SK-N-SH (cell line): ENCODE data around the gene LSS. TPM values are rescaled to one million over a fixed set of nuclear protein-coding genes. Genes with fewer than 3 reads are reported as not detected.

Source experiments
- CTCF ChIA-PET: fragments of 300-600, 350-600 bp; formaldehyde crosslinking; extraction: SDS; loops from one replicate; lab custom pipeline; 2021; lab: Yijun Ruan, JAX
- POLR2A ChIA-PET: fragments of 350-600 bp; sonication (Branson Sonifier 250); formaldehyde crosslinking; extraction: SDS; loops from one replicate; lab custom pipeline; 2020; ENCODE audit warnings: antibody characterized with exemption, inconsistent platforms; lab: Yijun Ruan, JAX
- DNase-seq: peaks from one replicate; pipeline ENCODE4 v3.0.0; 2012
- H2AFZ ChIP-seq: fragments of 200-600 bp; sonication (generic); 2 replicates; pipeline ENCODE4 v1.8.1; 2016; ENCODE audit warnings: antibody characterized with exemption, mild to moderate bottlenecking, low read depth
- H3F3A ChIP-seq: fragments of 200-600 bp; sonication (generic); replicated peaks from 2 replicates; pipeline ENCODE3; 2016; ENCODE audit warnings: antibody characterized with exemption, mild to moderate bottlenecking; ENCODE audit not compliant: insufficient read depth
- H3K27ac ChIP-seq, 2 experiments: fragments of 200-500 bp in 1 of 2; fragments of 200-600 bp in 1 of 2; sonication (Bioruptor generic) in 1 of 2; sonication (generic), shearing (Covaris generic) in 1 of 2; 2 replicates each; pipeline versions ENCODE4 v1.5.1 to v1.6.1; 2014 to 2016; ENCODE audit warnings: low read depth in 2 of 2, inconsistent platforms in 1 of 2, low read length in 1 of 2, mild to moderate bottlenecking in 1 of 2, mixed read lengths in 1 of 2
- H3K27me3 ChIP-seq: fragments of 200-600 bp; sonication (generic), shearing (Covaris generic); 2 replicates; pipeline ENCODE4 v1.6.1; 2016; ENCODE audit warnings: mixed run types; ENCODE audit not compliant: insufficient read depth
- H3K36me3 ChIP-seq, 2 experiments: fragments of 200-500 bp in 1 of 2; fragments of 200-600 bp in 1 of 2; sonication (Bioruptor generic) in 1 of 2; sonication (generic) in 1 of 2; replicated peaks in 1 of 2; 2 replicates each; pipeline versions ENCODE3 to v1.5.1; 2014 to 2016; ENCODE audit warnings: low read length in 1 of 2, mild to moderate bottlenecking in 1 of 2; ENCODE audit not compliant: insufficient read depth in 2 of 2, control insufficient read depth in 1 of 2
- H3K4me1 ChIP-seq, 2 experiments: fragments of 200-500 bp in 1 of 2; fragments of 200-600 bp in 1 of 2; sonication (Bioruptor generic) in 1 of 2; sonication (generic), shearing (Covaris generic) in 1 of 2; 2 replicates each; pipeline versions ENCODE4 v1.5.1 to v1.6.1; 2014 to 2016; ENCODE audit warnings: low read depth in 1 of 2, low read length in 1 of 2, mixed run types in 1 of 2; ENCODE audit not compliant: insufficient read depth in 2 of 2, control insufficient read depth in 1 of 2
- H3K4me2 ChIP-seq: fragments of 200-600 bp; sonication (generic), shearing (Covaris generic); 2 replicates; pipeline ENCODE4 v1.6.1; 2017; ENCODE audit warnings: mixed run types
- H3K4me3 ChIP-seq, 2 experiments: fragments of 200-500 bp in 1 of 2; fragments of 200-600 bp in 1 of 2; sonication (Bioruptor generic) in 1 of 2; sonication (generic), shearing (Covaris generic) in 1 of 2; 2 replicates each; pipeline versions ENCODE4 v1.5.1 to v1.8.1; 2014 to 2016; ENCODE audit warnings: low read depth in 2 of 2, inconsistent platforms in 1 of 2, low read length in 1 of 2, mild to moderate bottlenecking in 1 of 2, mixed read lengths in 1 of 2, moderate library complexity in 1 of 2
- H3K79me2 ChIP-seq: fragments of 200-600 bp; sonication (generic); 2 replicates; pipeline ENCODE4 v1.8.1; 2017; ENCODE audit warnings: mild to moderate bottlenecking; ENCODE audit not compliant: insufficient read depth
- H3K9ac ChIP-seq: fragments of 200-600 bp; sonication (generic); 2 replicates; pipeline ENCODE4 v1.6.1; 2017; ENCODE audit warnings: mixed run types
- H3K9me2 ChIP-seq: fragments of 200-600 bp; sonication (generic); 2 replicates; pipeline ENCODE4 v1.6.1; 2017; ENCODE audit warnings: mixed run types
- H3K9me3 ChIP-seq: fragments of 200-600 bp; sonication (generic); 2 replicates; pipeline ENCODE4 v1.6.1; 2017; ENCODE audit warnings: mixed run types, mild to moderate bottlenecking, moderate library complexity
- H4K20me1 ChIP-seq: fragments of 200-600 bp; sonication (generic); 2 replicates; pipeline ENCODE4 v1.6.1; 2017; ENCODE audit warnings: mild to moderate bottlenecking, mixed run types; ENCODE audit not compliant: insufficient read depth
- CHD2 ChIP-seq: fragments of 150-350 bp; IDR thresholded peaks from 2 replicates; pipeline ENCODE4 v1.6.1; 2018; ENCODE audit warnings: low read length; ENCODE audit not compliant: partially characterized antibody
- CTCF ChIP-seq: fragments of 200-600 bp; sonication (generic); IDR thresholded peaks from 2 replicates; pipeline ENCODE4 v1.6.1; 2017; ENCODE audit warnings: antibody characterized with exemption, mild to moderate bottlenecking, moderate library complexity
- ELF1 ChIP-seq: IDR thresholded peaks from 2 replicates; pipeline ENCODE4 v1.4.0; 2012
- EZH2phosphoT487 ChIP-seq: fragments of 200-600 bp; sonication (generic); IDR thresholded peaks from 2 replicates; pipeline ENCODE4 v1.6.1; 2017; ENCODE audit warnings: low read depth, mixed run types, mild to moderate bottlenecking, antibody characterized with exemption, moderate library complexity, borderline replicate concordance
- FOXM1 ChIP-seq: IDR thresholded peaks from 2 replicates; pipeline ENCODE4 v1.4.0; 2012; ENCODE audit warnings: low read depth, mild to moderate bottlenecking
- GABPA ChIP-seq: IDR thresholded peaks from 2 replicates; pipeline ENCODE4 v1.4.0; 2012; ENCODE audit warnings: low read depth, mild to moderate bottlenecking
- GATA2 ChIP-seq: sonication (generic); formaldehyde crosslinking; IDR thresholded peaks from 2 replicates; pipeline ENCODE4 v1.5.0; 2020; ENCODE audit warnings: mild to moderate bottlenecking, missing genetic modification reagents
- MEF2A ChIP-seq: IDR thresholded peaks from 2 replicates; pipeline ENCODE4 v1.4.0; 2012; ENCODE audit warnings: low read depth, borderline replicate concordance
- PBX3 ChIP-seq: IDR thresholded peaks from 2 replicates; pipeline ENCODE4; 2012
- RAD21 ChIP-seq: IDR thresholded peaks from 2 replicates; pipeline ENCODE4 v1.6.1; 2012; ENCODE audit warnings: mild to moderate bottlenecking, low read length
- RFX5 ChIP-seq: IDR thresholded peaks from 2 replicates; pipeline ENCODE4 v1.6.1; 2012; ENCODE audit warnings: mild to moderate bottlenecking, improper control_type of control experiment, low read length
- RXRA ChIP-seq: IDR thresholded peaks from 2 replicates; pipeline ENCODE4 v1.4.0; 2012; ENCODE audit warnings: low read depth, mild to moderate bottlenecking, borderline replicate concordance
- SIN3A ChIP-seq: IDR thresholded peaks from 2 replicates; pipeline ENCODE4 v1.6.1; 2012; ENCODE audit warnings: low read depth, mild to moderate bottlenecking, low read length, moderate library complexity, borderline replicate concordance
- TAF1 ChIP-seq: IDR thresholded peaks from 2 replicates; pipeline ENCODE4 v1.6.1; 2012; ENCODE audit warnings: low read depth, mild to moderate bottlenecking, low read length, moderate library complexity, borderline replicate concordance
- TCF12 ChIP-seq: IDR thresholded peaks from 2 replicates; pipeline ENCODE4 v1.4.0; 2012
- USF1 ChIP-seq: IDR thresholded peaks from 2 replicates; pipeline ENCODE4 v1.4.0; 2012; ENCODE audit warnings: low read depth, borderline replicate concordance
- WGBS: methylation state at CpG from one replicate; pipeline ENCODE4 v1.1.6; 2017; ENCODE audit warnings: low lambda C conversion rate; 5-methylcytosine and 5-hydroxymethylcytosine counted together
- polyA plus RNA-seq, 3 experiments: library from polyadenylated mRNA; depleted of rRNA; stranded (reverse); fragments of >200 nt; gene quantifications; 2 replicates each; pipeline ENCODE4 v1.2.3, GENCODE V29; 2012
- TF ChIP-seq, protein P1 (sequence below): IDR thresholded peaks from 2 replicates; pipeline ENCODE4 v1.4.0; 2012; ENCODE audit warnings: low read depth

Gene LSS
- polyA plus RNA-seq, 1 of the 3 experiments (the other 2 are of a cell fraction) = 38.7 TPM

DNA sequence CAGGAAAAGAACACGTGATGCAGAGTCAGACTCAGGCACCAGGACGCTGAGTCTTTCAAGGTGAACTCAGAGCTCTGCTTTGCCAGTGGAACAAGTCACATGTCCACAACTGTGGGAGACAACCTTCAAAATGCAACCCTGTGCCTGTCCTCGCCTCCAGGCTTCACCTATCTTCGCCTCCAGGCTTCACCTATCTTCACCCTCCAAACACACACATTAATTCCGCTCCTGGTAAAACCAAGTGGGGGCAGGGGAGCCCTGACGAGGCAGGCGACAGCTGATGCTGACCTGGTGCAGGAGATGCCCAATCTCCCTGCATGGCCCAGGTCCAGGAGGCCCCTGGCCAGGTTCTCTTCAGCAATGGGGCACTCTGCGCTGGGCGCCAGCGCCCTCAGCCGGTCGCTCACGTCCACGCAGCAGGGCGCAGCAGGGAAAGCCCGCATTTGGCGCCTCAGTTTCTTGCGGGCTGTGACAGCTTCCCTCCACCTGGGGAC, 28.0 kb upstream of the LSS start:
- no peaks in the 10 kb centered on the region for H3K4me1 ChIP-seq
- no peak for DNase-seq
- CTCF ChIA-PET = interaction anchor here (0.6 to 1.1 kb wide), 2 partner anchors 28 to 103 kb away, joined by 3 read pairs; no protein-coding TSS in a partner anchor
- H3K9ac ChIP-seq = no peak overlapping the region
- H2AFZ ChIP-seq = no peak overlapping the region
- 97% methylated on average over 11 of the region's 18 CpGs for WGBS
- no peaks in the 10 kb centered on the region for H3K9me3 ChIP-seq
- no peak overlapping the region for H3K4me3 ChIP-seq
- H3K79me2 ChIP-seq = no peaks in the 10 kb centered on the region
- H4K20me1 ChIP-seq = no peaks in the 10 kb centered on the region
- POLR2A ChIA-PET = no interaction called here
- TF ChIP-seq CHD2 (no peak), GABPA (no peak), MEF2A (no peak), EZH2phosphoT487 (no peak), FOXM1 (no peak), RFX5 (no peak), RAD21 (no peak), TAF1 (no peak), SIN3A (no peak), ELF1 (no peak), RXRA (no peak), GATA2 (CRISPR knock-in tag) (no peak)
- TF ChIP-seq, protein P1, sequence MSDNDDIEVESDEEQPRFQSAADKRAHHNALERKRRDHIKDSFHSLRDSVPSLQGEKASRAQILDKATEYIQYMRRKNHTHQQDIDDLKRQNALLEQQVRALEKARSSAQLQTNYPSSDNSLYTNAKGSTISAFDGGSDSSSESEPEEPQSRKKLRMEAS = no peak
- H3K27ac ChIP-seq = no peak overlapping the region
- H3F3A ChIP-seq = no peaks in the 10 kb centered on the region
- H3K36me3 ChIP-seq = peaks cover 63 to 64% of the 10 kb centered on the region in 2 experiments
- H3K9me2 ChIP-seq = no peaks in the 10 kb centered on the region
- no peaks in the 10 kb centered on the region for H3K27me3 ChIP-seq
- no peak overlapping the region for H3K4me2 ChIP-seq

DNA sequence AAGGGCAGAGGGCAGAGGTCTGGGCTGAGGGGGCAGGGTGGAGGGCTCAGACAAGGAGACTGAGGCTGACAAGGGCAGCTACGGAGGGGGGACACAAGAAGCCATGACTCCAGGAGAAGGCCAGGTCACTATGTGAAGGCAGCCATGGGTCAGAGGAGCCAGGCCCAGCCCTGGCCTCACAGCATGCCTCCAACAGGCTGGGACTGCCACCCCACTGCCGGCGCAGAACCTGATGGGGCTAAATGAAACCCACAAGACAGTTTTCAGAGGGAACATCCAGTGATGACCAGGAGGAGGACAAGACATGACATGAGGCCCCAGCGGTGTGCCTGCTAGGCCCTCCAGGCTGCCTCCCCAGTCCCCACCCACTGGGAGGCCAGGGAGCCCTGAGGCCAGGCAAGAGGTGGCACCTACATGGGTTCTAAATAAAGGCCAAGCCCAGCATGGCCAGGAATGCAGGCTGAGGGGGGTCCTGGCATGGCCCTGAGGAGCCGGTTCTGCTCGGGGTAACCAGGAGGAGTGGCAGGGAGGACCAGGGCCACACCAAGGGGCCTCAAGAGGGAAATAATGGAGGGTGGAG, 27.3 kb upstream of the LSS start:
- peaks cover 66 to 71% of the 10 kb centered on the region in 2 experiments for H3K36me3 ChIP-seq
- no peak overlapping the region for H2AFZ ChIP-seq
- WGBS = 100% methylated on average over 3 of the region's 6 CpGs
- H3K27ac ChIP-seq = no peak overlapping the region
- no peaks in the 10 kb centered on the region for H3K9me2 ChIP-seq
- no peak for DNase-seq
- H3K9me3 ChIP-seq = no peaks in the 10 kb centered on the region
- H3K79me2 ChIP-seq = no peaks in the 10 kb centered on the region
- TF ChIP-seq CTCF (no peak), USF1 (no peak), TCF12 (no peak), PBX3 (no peak), FOXM1 (no peak), CHD2 (no peak)
- no peaks in the 10 kb centered on the region for H3K4me1 ChIP-seq
- no peak overlapping the region for H3K4me2 ChIP-seq
- H3K9ac ChIP-seq = no peak overlapping the region
- H3K4me3 ChIP-seq = no peak overlapping the region
- POLR2A ChIA-PET = interaction anchor here (0.6 kb wide), 1 partner anchor 64 kb away, joined by 3 read pairs; no protein-coding TSS in a partner anchor
- CTCF ChIA-PET = interaction anchor here (1.1 kb wide), 1 partner anchor 29 kb away, joined by 3 read pairs; no protein-coding TSS in a partner anchor
- H3K27me3 ChIP-seq = no peaks in the 10 kb centered on the region
- no peaks in the 10 kb centered on the region for H4K20me1 ChIP-seq
- peaks cover 5% of the 10 kb centered on the region for H3F3A ChIP-seq
